HG03571 (cell line): Measurements from ENCODE around the gene SCIMP.
"Not testable (repeated sequence)": the region's sequence is repeated elsewhere in the genome, so short reads cannot be mapped to it uniquely, and the experiment has no call there.

Experiments used
- ATAC-seq: cut with Tn5 transposase; IDR thresholded peaks from one replicate; pipeline ENCODE4 v1.9.1; 2021; ENCODE audit not compliant: unreplicated experiment

The SCIMP gene

DNA sequence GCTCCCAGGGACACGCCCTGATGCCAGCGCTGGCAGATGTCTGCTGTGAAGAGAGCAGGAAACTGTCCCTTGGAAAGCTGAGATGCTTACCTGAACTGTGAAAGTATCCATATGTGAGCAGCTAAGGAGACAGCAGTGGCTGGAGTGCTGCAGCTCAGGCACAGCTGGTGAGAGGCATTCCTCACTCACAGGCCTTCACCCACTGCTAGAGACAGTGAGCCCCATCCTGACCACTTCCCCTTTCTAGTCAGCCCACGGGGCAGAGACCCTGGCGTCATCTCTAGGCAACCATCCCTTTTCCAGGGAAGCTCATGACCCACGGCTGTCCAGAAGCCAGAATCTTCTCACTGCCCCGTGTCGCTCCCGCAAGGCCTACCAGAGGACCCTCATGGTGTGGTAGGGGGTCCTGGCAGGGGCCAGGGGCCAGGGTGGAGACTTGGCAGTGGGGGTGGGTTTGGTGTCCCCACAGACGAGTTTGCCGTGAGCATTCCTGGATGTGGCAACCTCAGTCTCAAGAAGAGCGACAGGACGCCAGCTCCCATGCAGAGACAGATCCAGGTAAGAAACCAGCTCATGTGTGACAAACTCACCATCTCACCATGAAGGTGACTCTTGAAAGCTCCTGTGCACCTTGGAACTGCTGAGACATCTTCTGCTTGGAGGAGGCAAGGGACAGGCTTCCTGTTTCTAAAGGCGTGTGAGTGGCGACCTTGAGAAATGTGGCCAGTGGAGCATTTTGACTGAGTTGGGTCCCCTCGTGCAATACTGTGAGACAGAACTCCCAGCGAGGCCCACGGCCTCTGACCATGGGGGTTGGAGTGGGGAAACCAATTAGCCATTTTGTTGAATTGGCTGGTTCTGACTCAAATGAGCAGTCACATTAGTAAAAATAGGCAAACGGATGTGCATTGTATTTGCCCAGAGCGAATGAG lies at the start of gene SCIMP:
SCIMP (minus strand) TSS at position 216 of the 932 bp plus-strand sequence; CDS start at position 111, 105 bp downstream.
- ATAC-seq: peak; percentile 50

DNA sequence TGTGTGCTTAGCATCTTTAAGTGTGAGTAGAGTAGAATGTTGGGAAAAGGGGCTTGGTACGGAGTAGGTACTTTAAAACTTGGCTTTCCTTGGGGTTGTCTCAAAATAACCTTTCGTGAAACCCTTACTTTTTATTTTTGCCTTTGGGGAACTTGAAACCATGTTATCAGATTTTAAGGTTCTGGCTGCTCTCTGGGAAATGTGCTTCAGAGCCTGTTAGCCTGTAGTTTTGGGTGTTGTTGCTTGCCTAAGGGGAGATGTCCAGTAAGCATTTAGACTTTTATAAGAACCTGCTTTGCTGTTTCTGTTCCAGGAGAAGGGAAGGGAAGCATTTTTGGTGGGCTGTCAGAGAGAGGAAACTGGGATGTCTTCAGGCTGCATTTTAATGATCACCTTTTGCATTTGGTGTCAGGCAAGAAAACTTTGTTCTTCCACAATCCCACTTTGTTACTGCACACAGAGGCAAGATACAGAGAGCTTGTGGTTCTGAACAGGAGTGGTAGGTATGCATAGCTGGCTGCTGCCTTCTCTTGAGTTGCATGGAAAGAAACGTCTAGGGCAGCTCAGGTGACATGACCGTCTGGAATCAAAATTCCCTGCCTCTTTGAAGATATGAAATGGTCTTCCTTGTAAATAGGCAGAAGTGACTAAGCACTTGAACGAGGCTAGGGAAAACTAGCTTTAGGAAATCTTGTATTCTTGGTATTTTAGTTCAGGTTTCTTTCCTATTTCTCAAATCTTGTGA lies 49.1 kb upstream of the SCIMP start:
- no peak for ATAC-seq

DNA sequence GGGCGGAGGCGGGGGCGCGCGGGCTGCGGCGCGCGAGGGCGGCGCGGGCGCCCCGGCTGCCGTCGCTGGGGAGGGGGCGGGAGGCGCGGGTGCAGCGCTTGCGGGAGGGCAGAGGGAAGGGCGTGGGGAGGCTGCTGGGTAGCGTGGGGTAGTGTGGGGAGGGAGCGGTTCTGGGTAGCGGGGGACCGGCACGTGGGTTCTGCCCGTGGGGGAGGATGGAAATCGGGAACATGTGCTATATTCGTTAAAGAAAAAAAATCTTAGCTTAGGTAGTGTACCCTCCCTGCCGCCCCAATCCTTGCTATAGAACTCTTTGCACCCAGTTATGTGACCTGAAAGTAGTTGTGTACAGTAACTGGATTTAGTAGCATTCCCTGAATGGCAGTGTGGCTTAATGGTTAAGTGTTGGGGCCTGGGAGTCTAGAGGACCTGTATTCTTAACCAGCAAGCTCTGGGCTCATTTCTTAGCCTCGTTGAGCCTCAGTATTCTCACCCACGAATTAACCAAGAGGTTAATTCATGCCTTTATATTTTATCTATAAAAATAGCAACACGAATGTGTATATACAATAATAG lies 48.1 kb upstream of the SCIMP start:
- no peak for ATAC-seq

DNA sequence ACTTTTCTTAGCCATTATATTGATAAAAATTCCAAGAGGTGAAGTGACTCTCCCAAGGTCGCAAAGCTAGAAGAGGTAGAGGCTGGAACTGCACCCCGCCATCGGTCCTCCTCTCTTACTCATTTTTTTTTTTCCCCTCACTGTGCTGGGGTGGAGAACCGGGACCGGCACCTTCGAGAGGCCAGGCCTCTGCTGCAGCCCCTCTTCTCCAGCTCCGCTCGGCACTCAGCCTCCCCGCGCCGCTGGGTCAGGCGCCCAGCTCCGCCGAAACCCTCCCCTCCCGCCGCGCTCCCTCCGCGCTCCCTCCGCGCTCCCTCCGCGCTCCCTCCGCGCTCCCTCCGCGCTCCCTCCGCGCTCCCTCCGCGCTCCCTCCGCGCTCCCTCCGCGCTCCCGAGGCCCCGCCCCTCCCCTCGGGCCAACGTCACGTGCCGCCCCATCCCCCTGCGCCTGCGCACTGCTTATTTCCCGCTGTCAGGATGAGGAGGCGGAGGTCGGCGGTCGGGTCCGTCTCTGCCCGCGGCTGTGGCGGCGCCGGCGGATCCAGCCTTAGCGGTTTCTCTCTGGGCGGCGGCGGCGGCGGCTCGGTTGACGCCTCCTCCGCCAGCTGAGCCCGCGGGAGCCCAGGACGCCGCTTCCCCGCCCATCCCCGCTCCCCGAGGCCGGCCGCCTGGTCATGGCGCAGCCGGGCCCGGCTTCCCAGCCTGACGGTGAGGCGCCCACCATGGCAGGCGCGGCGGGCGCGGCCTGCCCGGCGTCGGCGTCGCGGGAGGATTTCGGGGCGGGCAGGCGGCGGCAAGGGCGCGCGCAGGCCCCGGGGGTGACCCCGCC lies 47.4 kb upstream of the SCIMP start, which contains the start of gene RABEP1:
RABEP1 (plus strand) TSS at position 471 of the 828 bp plus-strand sequence; CDS start at position 674, 203 bp downstream.
- ATAC-seq: peak; percentile 42

DNA sequence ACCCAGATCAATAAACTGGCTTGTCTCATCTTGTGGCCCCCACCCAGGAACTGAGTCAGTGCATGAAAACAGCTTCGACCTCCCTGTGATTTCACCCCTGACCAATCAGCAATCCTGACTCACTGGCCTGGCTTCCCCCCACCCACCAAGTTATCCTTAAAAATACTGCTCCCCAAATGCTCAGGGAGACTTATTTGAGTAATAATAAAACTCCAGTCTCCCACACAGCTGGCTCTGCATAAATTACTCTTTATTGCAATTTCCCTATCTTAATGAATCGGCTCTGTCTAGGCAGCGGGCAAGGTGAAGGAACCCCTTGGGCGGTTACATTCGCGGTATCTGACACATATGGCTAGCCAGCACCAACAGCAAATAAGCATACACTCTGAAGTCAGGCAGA lies 37.7 kb upstream of the SCIMP start:
- no peak for ATAC-seq

DNA sequence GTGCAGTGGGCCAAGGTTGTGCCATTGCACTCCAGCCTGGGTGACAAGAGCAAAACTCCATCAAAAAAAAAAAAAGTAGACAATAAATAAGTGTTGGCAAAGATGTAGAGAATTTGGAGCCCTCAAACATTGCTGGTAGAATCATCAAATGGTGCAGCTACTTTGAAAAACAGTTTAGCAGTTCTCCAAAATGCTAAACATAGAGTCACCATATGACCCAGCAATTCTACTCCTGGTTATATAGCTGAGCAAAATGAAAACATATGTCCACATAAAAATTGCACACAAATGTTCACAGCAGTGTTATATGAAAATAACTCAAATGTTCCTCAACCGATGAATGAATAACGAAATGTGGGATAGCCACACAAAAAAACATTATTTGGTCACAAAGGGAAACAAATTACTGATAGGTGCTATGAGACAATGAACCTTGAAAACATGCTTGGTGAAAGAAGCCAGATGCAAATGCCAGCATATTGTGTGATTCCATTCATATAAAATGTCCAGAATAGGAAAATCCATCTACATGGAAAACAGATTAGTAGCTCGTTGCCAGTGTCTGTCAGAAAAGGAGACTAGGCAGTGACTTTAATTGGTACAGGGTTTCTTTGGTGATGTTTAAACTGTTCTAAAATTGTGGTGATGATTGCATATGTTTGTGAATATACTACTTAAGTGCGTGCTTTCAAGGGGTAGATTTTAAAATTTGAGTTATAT lies 34.7 kb upstream of the SCIMP start:
- ATAC-seq: no peak

DNA sequence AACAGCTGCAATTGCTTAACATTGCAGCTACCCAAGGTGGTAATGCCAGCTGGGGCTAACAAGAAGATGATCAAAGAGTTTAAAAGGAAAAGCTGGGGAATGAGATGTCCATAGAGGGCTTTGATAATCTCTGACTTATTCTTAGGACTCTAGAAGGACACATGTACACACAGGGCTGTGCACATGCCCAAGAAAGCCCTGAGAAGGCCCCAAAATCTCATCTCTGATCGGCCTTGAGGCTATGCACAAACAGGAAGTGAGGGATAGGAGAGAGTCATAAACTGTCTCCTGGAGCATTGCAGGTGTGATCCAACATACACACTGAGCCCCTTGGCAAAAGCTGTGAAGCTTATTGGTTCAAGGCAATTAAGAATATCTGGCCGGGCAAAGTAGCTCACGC lies 30.2 kb upstream of the SCIMP start:
- ATAC-seq: no peak

DNA sequence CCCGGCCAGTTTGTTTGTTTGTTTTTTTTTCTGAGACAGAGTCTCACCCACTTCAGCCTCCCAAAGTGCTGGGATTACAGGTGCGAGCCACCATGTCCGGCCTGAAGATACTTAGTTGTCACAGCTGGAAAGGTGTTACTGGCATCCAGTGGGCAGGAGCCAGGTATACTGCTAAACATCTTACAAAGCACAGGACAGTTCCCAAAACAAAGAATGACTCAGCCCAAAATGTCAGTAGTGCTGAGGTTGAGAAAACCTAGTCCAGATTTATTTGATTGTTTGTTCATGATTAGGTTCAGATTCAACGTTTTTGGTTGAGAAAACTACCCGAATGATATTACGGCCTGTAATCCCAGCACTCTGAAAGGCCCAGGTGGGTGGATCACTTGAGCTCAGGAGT lies 28.8 kb upstream of the SCIMP start:
- no peak for ATAC-seq

DNA sequence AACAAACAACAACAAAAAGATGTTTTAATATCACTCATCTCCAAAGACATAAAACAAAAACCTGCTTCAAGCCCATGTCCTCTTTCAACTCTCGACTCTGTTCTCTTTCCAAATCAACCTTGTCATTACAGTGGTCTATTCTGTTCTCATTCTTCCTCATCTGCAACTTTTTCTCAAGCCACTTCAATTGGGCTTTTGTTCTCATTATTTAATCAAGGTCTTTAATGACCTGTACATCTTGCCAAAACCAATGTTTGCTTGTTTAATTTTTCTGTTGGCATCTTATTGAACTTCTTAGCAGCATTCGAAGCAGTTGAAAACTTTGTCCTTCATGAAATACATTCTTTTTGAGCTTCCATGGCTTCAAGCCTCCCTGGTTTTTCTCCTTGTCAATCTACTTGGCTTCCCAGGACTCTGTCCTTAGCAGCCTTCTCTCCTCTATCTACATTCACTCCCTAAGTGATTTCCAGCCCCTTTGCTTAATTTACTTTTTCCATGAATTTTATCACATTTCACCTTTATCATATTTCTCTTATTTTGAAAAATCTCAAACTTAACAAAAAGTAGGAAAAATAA lies 27.8 kb upstream of the SCIMP start:
- no peak for ATAC-seq

DNA sequence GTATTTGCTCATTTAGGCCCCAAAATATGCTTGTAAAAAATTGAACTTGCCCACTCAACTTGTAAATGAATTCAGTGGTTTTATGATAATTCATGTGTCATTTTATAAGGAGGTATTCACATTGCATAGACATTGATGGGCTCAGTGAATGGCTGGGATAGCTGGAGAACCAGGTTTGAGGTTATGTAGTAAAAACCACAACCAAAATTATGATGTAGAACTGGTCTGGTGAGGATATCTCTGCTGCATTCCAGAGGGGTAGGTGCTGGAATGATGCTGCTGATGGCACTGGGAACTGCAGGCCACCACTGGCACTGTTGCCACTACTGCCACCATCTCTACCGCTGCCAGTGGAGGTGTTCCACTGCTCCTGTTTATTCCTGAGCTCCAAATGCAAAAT lies 25.9 kb upstream of the SCIMP start:
- ATAC-seq: no peak

DNA sequence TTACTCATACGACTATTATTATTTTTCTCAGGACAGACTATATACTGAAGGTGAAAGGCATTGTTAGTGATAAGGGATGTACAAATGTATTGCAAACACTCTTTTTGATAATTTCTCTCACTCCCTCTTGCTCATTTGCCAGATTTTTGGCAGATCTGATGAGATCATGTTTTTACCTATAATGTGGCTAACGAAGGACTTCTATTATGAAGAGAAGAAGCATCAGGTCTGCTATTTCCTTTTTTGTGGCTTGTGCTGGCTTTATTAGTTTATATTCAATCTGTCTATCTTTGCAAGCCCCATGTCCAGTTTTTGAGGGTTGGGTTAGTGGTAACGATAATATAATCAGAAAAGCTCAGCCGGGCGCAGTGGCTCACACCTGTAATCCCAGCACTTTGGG lies 22.5 kb upstream of the SCIMP start:
- ATAC-seq: no peak

DNA sequence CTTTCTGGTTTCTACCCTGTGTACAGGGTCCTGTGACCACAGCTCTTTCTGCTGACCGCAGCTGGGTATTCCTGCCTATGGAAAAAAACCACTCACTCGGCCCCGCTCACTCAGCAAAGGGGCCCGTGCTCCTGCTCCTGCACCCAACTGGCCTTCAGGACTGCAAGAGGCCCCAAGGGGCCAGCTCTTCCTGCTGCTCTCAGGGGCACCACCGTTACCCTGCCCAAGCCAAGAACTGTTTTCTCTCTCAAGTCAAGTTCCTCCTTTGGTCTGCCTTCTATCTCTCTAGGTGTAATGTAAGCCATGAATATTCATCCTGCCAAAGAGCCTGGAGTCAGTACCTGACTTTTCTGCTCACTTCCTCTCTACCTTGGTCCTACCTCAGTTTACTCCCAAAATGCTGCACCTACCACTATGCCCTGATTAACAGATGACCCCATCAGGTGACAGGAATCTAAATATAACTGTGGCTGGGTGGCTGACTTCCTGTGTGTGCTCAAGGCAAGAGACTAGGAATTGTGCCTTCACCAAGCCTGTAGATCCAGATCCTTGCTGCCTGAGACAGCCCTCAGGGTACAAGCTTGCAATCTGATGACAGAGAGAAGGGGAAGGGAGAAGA lies 20.4 kb upstream of the SCIMP start:
- ATAC-seq: no peak

DNA sequence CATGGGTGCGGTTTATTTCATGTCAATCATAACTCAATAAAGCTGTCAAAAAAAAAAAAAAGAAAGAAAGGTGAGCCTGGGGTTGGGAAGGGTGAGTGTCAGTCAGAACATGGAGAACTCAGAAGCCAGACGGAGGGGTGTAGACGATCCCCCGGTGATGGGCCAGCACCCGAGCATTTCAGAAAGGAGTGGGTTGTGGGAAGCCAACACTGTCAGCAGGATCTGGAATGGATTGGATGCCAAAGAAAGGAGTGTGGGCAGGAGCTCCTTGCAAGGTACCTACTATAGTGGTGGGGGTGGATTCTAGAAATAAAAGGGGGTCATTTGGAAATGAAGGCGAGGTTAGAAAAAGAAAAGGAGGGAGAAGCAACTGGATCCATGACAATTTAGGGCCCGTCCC lies 19.8 kb upstream of the SCIMP start:
- no peak for ATAC-seq

DNA sequence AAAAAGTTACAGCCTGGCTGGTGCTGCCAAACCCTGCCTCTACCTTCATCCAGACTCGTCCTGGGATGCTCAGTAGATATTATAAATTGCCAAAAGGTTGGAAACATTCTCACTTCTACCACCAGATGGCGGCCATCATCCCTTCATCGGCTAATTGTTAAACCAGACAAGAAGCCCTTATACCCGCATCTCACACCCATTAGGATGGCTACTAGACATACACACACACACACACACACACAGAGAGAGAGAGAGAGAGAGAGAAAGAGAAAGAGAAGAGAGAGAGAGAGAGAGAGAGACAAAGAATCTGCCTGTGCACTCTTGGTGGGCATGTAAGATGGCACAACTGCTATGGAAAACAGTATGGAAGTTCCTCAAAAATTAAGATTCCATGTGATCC lies 15.0 kb upstream of the SCIMP start:
- no peak for ATAC-seq

DNA sequence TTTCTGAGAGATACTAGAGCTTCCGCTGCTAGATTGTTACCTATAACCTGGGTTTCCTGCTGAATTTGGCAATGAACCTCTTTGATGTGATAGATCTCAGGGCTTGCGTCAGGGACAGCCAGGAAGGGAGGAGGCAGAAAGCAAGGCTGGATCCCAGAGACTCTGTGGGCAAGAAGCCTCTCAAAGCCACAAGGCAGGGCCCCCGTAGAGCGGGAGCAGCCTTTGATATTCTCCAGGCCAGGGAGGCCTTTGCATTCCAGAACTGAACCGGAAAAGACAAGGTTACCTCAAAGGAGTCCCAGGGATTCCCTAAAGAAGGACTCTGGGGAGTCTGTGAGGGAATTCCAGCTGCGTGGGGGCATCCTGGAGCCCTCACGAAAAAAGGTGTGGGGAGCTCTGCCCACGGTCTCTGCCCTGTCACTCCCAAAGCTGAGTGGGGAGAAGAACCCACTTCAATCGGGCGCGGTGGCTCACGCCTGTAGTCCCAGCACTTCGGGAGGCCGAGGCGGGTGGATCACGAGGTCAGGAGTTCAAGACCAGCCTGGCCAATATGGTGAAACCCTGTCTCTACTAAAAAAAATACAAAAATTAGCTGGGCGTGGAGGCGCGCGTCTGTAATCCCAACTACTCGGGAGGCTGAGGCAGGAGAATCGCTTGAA lies 14.3 kb upstream of the SCIMP start:
- ATAC-seq: no peak

DNA sequence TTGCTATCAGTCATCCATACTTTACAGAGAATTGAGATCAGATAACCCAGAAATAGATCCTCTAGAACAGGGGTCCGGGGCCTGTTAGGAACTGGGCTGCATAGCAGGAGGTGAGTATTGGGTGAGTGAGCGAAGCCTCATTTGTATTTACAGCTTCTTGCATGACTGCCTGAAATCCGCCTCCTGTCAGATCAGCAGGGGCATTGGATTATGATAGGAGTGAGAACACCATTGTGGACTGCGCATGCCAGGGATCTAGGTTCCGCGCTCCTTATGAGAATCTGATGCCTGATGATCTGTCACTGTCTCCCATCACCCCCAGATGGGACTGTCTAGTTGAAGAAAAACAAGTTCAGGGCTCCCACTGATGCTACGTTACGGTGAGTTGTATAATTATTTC lies 13.0 kb upstream of the SCIMP start:
- ATAC-seq: no peak

DNA sequence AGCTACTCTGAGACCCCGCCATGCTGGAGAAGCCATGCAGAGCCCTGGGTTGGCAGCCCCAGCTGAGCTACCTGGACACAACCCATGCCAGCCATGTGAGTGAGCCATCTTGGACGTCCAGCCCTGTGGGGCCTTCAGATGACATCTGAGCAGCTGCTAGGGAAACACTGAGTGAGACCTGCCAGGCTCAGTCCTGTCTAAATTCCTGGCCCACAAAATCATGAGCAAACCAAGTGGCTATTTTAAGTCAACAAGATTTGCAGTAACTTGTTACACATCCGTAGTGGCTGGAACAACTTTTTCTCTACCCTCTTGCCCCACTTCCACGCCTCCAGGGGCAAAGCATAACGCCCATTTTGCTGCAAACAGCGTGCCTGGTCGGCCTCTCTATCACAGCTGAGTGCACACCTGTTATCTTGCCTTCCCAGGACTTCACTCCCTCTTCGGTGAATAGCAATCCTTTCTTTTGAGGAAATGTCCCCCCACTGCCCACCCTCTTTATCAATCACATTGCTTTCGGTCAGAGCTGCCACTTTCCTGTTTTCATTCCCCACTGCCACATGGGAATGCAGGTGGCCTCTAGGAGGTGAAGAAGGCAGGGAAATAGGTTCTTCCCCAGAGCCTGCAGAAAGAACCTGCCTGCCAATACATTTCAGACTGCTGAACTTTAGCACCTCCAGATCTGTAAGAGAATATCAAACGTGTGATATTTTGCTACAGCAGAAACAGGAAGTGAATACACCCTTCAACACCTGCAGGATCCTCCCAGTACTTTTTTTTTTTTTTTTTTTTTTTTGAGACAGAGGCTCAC lies 7.4 kb upstream of the SCIMP start:
- ATAC-seq: no peak

DNA sequence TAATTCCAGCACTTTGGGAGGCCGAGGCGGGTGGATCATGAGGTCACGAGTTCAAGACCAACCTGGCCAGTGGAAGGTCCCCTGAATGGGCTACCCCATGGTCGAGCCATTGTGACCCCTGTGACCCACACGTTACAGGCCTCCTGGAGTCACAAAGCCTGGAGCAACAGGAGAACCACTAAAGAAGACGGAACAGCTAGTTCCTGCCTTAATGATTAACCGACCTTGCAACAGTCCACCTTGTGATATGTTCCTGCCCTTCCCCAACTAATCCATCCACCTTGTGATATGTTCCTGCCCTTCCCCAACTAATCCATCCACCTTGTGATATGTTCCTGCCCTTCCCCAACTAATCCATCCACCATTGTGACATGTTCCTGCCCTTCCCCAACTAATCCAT lies 5.1 kb upstream of the SCIMP start:
- ATAC-seq: not testable (repeated sequence)
